A673 (cell line): ENCODE results near the gene PAX5. TPM values are rescaled to one million over a fixed set of nuclear protein-coding genes. Genes with fewer than 3 reads are reported as not detected.
A peak's percentile ranks its signal among the peaks of the same experiment; 100 is the strongest.

Experiments
- BruUV-seq: library from RNA; stranded (reverse); fragments of 400-500 nt; replicated peaks from 2 replicates; lab custom pipeline; 2021; lab: Mats Ljungman, UMichigan
- CTCF ChIA-PET: fragments of 300-600 bp; sonication (Branson Sonifier 250); formaldehyde crosslinking; loops from one replicate; lab custom pipeline; 2022; ENCODE audit warnings: antibody characterized with exemption; lab: Charles Lee
- POLR2A ChIA-PET: fragments of 300-600 bp; sonication (Branson Sonifier 250); formaldehyde crosslinking; loops from one replicate; lab custom pipeline; 2022; ENCODE audit warnings: antibody characterized with exemption; ENCODE audit not compliant: low non-redundant PET; lab: Charles Lee
- DNase-seq: peaks from one replicate; pipeline ENCODE4 v3.0.0-alpha.2; 2015; ENCODE audit warnings: low spot score
- H3K27ac ChIP-seq: fragments of 200-600 bp; sonication (generic); 2 replicates; pipeline ENCODE4 v1.5.1; 2016; ENCODE audit warnings: mixed run types, low read depth, mild to moderate bottlenecking, mixed read lengths, antibody characterized with exemption, low read length; ENCODE audit not compliant: poor library complexity, severe bottlenecking
- H3K27me3 ChIP-seq: fragments of 200-600 bp; sonication (generic); replicated peaks from 2 replicates; pipeline ENCODE4 v1.6.1; 2017; ENCODE audit warnings: mixed run types, low read depth, mild to moderate bottlenecking, mixed read lengths, antibody characterized with exemption, low read length; ENCODE audit not compliant: insufficient read depth, poor library complexity
- H3K36me3 ChIP-seq: fragments of 200-600 bp; sonication (generic); 2 replicates; pipeline ENCODE4 v1.6.1; 2016; ENCODE audit warnings: mixed run types, mild to moderate bottlenecking, mixed read lengths, antibody characterized with exemption, low read length; ENCODE audit not compliant: insufficient read depth, poor library complexity, severe bottlenecking
- H3K4me1 ChIP-seq: fragments of 200-600 bp; sonication (generic); 2 replicates; pipeline ENCODE4 v1.6.1; 2017; ENCODE audit warnings: mixed run types, mild to moderate bottlenecking, mixed read lengths, antibody characterized with exemption, low read length; ENCODE audit not compliant: insufficient read depth, poor library complexity, severe bottlenecking
- H3K4me3 ChIP-seq: fragments of 200-600 bp; sonication (generic); 2 replicates; pipeline ENCODE4 v1.5.1; 2016; ENCODE audit warnings: low read depth, mixed run types, mild to moderate bottlenecking, mixed read lengths, low read length; ENCODE audit not compliant: poor library complexity, severe bottlenecking
- H3K9me3 ChIP-seq: fragments of 200-600 bp; sonication (generic); 2 replicates; pipeline ENCODE4 v1.6.1; 2016; ENCODE audit warnings: mixed run types, low read depth, mild to moderate bottlenecking, mixed read lengths, antibody characterized with exemption, low read length; ENCODE audit not compliant: poor library complexity, severe bottlenecking
- EZH2 ChIP-seq: fragments of 200-600 bp; sonication (generic); IDR thresholded peaks from 2 replicates; pipeline ENCODE4 v1.6.1; 2017; ENCODE audit warnings: borderline replicate concordance, low read depth, mild to moderate bottlenecking, mixed read lengths, antibody characterized with exemption, low read length; ENCODE audit not compliant: poor library complexity, severe bottlenecking
- intact Hi-C: fragments of 100-400 bp; cut with micrococcal nuclease; formaldehyde crosslinking; loops from one replicate; pipeline ENCODE4 v1.10.0; 2022; ENCODE audit not compliant: unreplicated experiment
- total RNA-seq: library from RNA; stranded (reverse); gene quantifications from 2 replicates; pipeline ENCODE4 v1.2.3, GENCODE V29; 2021
- TF ChIP-seq, protein P1 (sequence below): fragments of 300-800, 200-600 bp; sonication (generic); conservative IDR thresholded peaks from 2 replicates; pipeline ENCODE4 v1.5.1; 2017; ENCODE audit warnings: low read depth, mild to moderate bottlenecking, antibody characterized with exemption, low read length, moderate library complexity, mixed read lengths

PAX5 gene
- total RNA-seq, 1 experiment from 2014 or later, result 5.5 TPM

DNA sequence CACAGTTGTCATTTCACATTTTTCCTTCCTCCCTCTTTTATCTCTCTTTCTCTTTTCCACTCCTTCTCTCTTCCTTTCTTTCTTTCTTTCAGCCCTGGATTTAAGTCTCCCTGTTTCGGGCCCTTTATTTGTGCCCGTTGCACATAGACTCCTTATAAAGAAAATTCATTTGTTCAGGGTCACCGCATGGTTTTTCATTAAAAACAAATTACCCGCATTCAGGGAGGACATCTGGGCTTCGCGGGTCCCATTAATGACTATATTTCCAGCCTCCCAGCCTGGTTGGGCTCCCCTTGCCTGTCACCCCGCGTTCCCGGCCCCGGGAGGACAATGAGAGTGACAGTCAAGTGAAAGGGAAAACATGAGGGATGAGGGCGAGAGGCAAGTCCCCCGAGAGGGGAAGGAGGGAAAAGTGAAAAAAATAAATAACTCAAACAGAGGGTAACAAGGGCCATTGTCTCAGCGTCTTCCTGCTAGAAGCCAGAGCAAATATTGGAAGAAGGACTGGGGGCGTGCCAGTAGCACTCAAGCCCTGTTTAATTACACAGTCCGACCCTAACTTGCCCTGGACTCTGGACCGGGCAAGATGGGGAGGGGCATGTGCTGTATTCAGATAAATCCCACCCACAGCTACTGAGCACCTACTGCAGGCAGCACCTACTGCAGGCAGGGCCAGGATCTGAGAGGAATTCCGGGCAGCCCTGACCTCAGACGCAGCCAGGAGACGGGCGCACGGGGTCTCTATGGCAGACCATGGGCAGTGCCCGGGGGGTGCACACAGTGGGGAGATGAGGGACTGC lies 166.2 kb downstream of the PAX5 start:
- ChIA-PET POLR2A (no interaction called here), CTCF (no interaction called here)
- no peak for TF ChIP-seq EZH2
- TF ChIP-seq, protein P1, sequence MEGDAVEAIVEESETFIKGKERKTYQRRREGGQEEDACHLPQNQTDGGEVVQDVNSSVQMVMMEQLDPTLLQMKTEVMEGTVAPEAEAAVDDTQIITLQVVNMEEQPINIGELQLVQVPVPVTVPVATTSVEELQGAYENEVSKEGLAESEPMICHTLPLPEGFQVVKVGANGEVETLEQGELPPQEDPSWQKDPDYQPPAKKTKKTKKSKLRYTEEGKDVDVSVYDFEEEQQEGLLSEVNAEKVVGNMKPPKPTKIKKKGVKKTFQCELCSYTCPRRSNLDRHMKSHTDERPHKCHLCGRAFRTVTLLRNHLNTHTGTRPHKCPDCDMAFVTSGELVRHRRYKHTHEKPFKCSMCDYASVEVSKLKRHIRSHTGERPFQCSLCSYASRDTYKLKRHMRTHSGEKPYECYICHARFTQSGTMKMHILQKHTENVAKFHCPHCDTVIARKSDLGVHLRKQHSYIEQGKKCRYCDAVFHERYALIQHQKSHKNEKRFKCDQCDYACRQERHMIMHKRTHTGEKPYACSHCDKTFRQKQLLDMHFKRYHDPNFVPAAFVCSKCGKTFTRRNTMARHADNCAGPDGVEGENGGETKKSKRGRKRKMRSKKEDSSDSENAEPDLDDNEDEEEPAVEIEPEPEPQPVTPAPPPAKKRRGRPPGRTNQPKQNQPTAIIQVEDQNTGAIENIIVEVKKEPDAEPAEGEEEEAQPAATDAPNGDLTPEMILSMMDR, result no peak
- Histone ChIP-seq H3K36me3 (no peaks in the 10 kb centered on the region), H3K4me1 (peaks cover 14% of the 10 kb centered on the region), H3K27me3 (no peaks in the 10 kb centered on the region), H3K9me3 (no peaks in the 10 kb centered on the region), H3K27ac (no peak overlapping the region), H3K4me3 (no peak overlapping the region)
- BruUV-seq, result no TSS peak
- no peak for DNase-seq
- intact Hi-C loops, result no loop called here

DNA sequence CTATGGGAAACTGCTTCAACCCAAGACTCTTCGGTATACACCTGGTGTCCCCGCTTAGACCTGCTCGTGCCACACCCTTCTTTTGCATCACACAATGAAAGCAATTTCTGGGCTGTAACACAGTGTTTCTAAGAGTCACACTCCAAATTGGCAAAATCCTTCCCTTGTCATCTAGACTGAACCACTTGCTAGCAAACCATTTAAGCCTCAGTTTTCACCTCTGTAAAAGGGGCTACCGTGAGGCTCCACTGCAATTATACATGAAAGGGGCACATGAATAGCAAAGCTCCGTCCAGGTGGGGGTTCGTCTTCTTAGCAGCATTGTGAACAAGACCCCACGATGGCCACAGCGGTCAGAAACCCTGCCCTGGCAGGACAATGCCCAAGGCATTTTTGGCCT lies 166.8 kb downstream of the PAX5 start:
- no peak for TF ChIP-seq EZH2
- TF ChIP-seq, protein P1, result 0 out of 2 replicates have a peak, but pooled peaks have one; percentile 5
- no peaks in the 10 kb centered on the region for H3K27me3 ChIP-seq
- no TSS peak for BruUV-seq
- intact Hi-C loops, result no loop called here
- no peak for DNase-seq
- ChIA-PET CTCF (no interaction called here), POLR2A (no interaction called here)
- no peak overlapping the region for H3K4me3 ChIP-seq
- H3K27ac ChIP-seq, result no peak overlapping the region
- no peaks in the 10 kb centered on the region for H3K9me3 ChIP-seq
- peaks cover 14% of the 10 kb centered on the region for H3K4me1 ChIP-seq
- H3K36me3 ChIP-seq, result no peaks in the 10 kb centered on the region

DNA sequence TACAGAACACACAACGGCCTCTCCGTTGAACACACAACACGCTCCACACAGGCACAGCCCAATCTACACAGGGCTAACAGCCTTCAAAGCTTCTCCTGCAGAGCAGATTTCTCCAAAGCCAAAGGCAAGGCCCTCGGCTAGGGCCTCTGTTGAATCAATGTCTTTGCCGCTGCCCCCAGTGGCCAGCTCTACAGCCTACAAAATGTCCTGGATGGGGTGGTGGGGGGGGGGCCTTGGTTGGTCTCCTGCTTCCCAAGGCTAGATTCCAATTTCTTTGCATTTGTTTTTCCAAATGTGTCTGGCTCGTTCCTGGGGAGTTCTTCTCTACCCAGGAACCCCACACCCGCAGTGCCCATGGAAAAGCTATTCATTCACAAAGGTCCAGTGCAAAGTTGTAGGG lies 167.2 kb downstream of the PAX5 start:
- POLR2A ChIA-PET, result no interaction called here
- Histone ChIP-seq H3K27ac (no peak overlapping the region), H3K36me3 (no peaks in the 10 kb centered on the region), H3K4me3 (no peak overlapping the region), H3K27me3 (no peaks in the 10 kb centered on the region), H3K9me3 (no peaks in the 10 kb centered on the region), H3K4me1 (peaks cover 14% of the 10 kb centered on the region)
- TF ChIP-seq, protein P1, result 0 out of 2 replicates have a peak, but pooled peaks have one; percentile 38
- TF ChIP-seq EZH2, result no peak
- no TSS peak for BruUV-seq
- peak; percentile 26 for DNase-seq
- intact Hi-C loops, result no loop called here
- CTCF ChIA-PET, result interaction anchor here (0.6 to 0.9 kb wide), 3 partner anchors 129 to 334 kb away, joined by 3 to 10 read pairs (median 5); no protein-coding TSS in a partner anchor
